Fibroblast of lung (primary cell): ENCODE results near the gene UBE2V1. TPM values are rescaled to one million over a fixed set of nuclear protein-coding genes. Genes with fewer than 3 reads are reported as not detected.
"Not testable (repeated sequence)": the region's sequence is repeated elsewhere in the genome, so short reads cannot be mapped to it uniquely, and the experiment has no call there.

Source experiments
- DNase-seq, 2 donors: peaks; one replicate each; pipeline versions ENCODE4 v3.0.0 to v3.0.0-alpha.2; 2010; ENCODE audit warnings: low read depth in 2 of 2
- H2AFZ ChIP-seq: 2 replicates; pipeline ENCODE4 v1.5.1; 2012; ENCODE audit warnings: low read length, control low read depth, inconsistent platforms
- H3K27ac ChIP-seq: 2 replicates; pipeline ENCODE4 v1.5.1; 2011; ENCODE audit warnings: low read length, control low read depth; ENCODE audit not compliant: insufficient read depth
- H3K27me3 ChIP-seq: 2 replicates; pipeline ENCODE4 v1.5.1; 2011; ENCODE audit warnings: mild to moderate bottlenecking, low read length; ENCODE audit not compliant: control insufficient read depth, insufficient read depth
- H3K36me3 ChIP-seq: 2 replicates; pipeline ENCODE4 v1.5.1; 2011; ENCODE audit warnings: low read length; ENCODE audit not compliant: control insufficient read depth, insufficient read depth
- H3K4me1 ChIP-seq: 2 replicates; pipeline ENCODE4 v1.5.1; 2011; ENCODE audit warnings: low read length; ENCODE audit not compliant: control insufficient read depth, insufficient read depth; ENCODE audit errors: extremely low read depth
- H3K4me2 ChIP-seq: 2 replicates; pipeline ENCODE4 v1.5.1; 2011; ENCODE audit warnings: low read length, control low read depth; ENCODE audit not compliant: insufficient read depth; ENCODE audit errors: extremely low read depth
- H3K4me3 ChIP-seq, 4 experiments: fragments of 200-600 bp in 1 of 4; sonication (generic) in 1 of 4; replicated peaks in 1 of 4; 2 replicates each; pipeline ENCODE4 v1.5.1; 2011 to 2016; ENCODE audit warnings: low read length in 4 of 4, low read depth in 3 of 4, mild to moderate bottlenecking in 3 of 4, control low read depth in 2 of 4, inconsistent platforms in 1 of 4, mixed read lengths in 1 of 4; ENCODE audit not compliant: insufficient read depth in 1 of 4; ENCODE audit errors: control extremely low read depth in 1 of 4
- H3K79me2 ChIP-seq: 2 replicates; pipeline ENCODE4 v1.5.1; 2012; ENCODE audit warnings: mild to moderate bottlenecking, low read length, inconsistent platforms; ENCODE audit not compliant: control insufficient read depth, insufficient read depth
- H3K9ac ChIP-seq: 2 replicates; pipeline ENCODE4 v1.5.1; 2011; ENCODE audit warnings: mild to moderate bottlenecking, low read length, control low read depth; ENCODE audit not compliant: insufficient read depth
- H3K9me3 ChIP-seq: 2 replicates; pipeline ENCODE4 v1.5.1; 2012; ENCODE audit warnings: low read depth, low read length; ENCODE audit not compliant: control insufficient read depth, insufficient read depth
- H4K20me1 ChIP-seq: 2 replicates; pipeline ENCODE4 v1.5.1; 2011; ENCODE audit warnings: low read length; ENCODE audit not compliant: control insufficient read depth, insufficient read depth; ENCODE audit errors: extremely low read depth
- EZH2 ChIP-seq: IDR thresholded peaks from 2 replicates; pipeline ENCODE4 v1.5.1; 2012; ENCODE audit warnings: low read length, control low read depth, mild to moderate bottlenecking; ENCODE audit errors: missing control alignments
- polyA plus RNA-seq, 2 donors: library from polyadenylated mRNA; depleted of rRNA in 1 of 2; stranded (reverse) in 1 of 2; unstranded in 1 of 2; fragments of >200 nt; gene quantifications; 2 replicates each; pipeline ENCODE4 v1.2.1, GENCODE V29; 2011 to 2012; ENCODE audit warnings: missing spikeins in 1 of 2
- total RNA-seq: library from RNA; depleted of rRNA; stranded (reverse); fragments of >200 nt; gene quantifications from 2 replicates; pipeline ENCODE4 v1.2.1, GENCODE V29; 2014
- TF ChIP-seq, protein P1 (sequence below), 2 donors: IDR thresholded peaks in 1 of 2; conservative IDR thresholded peaks in 1 of 2; 1 replicate in 1 of 2; 2 replicates in 1 of 2; pipeline ENCODE4 v1.5.1; 2011 to 2012; ENCODE audit warnings: low read length in 2 of 2, control low read depth in 1 of 2, inconsistent platforms in 1 of 2, low read depth in 1 of 2, mild to moderate bottlenecking in 1 of 2

Gene UBE2V1
- total and polyA plus RNA-seq, 2 donors (not counting 1 experiment from before 2014, with no cell fraction given), result 31.7 to 193 TPM

DNA sequence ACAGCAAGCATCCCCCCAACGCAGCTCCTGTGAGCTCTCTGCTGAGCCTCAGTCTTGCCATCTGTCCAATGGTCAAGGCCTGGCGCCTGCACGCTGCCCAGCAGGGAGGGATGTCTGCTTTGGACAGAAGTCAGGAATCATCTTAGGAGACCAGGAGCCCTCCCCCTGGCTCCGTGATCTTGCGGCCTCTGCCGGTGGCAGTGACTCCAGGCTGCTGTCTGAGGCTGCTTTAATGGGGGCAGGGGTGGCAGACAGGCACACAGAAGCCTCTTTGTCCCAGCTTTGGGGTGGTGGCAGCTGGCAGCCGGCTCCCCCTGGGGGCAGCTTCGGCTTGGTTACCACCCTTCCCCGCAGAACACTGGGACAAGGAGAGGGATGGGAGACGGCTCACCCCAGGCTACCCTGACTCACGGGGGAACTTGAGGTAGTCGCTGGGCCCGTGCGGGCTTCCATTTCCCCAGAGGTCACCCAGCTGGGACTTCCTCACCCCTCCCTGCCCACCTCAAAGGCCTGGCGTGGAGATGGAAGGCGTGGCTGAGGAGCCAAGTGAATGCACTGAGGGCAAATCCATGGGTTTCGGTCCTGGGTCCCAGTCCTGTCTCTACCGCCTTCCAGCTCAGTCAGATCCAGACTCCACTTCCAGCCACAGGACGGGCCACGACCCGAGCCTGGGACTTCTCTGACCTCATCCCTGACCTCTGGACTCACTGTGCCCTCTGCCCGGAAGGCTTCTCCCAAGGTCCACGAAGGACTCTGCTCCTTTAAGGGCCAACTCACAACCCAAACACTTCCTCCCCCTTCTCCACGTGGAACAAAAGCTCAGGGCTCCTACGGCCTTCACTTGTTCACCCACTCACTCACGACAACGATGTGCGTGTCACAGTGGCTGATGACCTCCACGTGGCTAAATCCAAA lies 25.8 kb upstream of the UBE2V1 start:
- H3K27me3 ChIP-seq, result no peaks in the 10 kb centered on the region
- H3K9me3 ChIP-seq, result no peaks in the 10 kb centered on the region
- H3K9ac ChIP-seq, result peak overlapping the region; percentile 10
- H3K27ac ChIP-seq, result peak overlapping the region; percentile 69
- H3K36me3 ChIP-seq, result peaks cover 18% of the 10 kb centered on the region
- peaks cover 64% of the 10 kb centered on the region for H3K79me2 ChIP-seq
- H3K4me2 ChIP-seq, result no peak overlapping the region
- H3K4me3 ChIP-seq, result no peak overlapping the region
- no peak overlapping the region for H2AFZ ChIP-seq
- peaks cover 30% of the 10 kb centered on the region for H3K4me1 ChIP-seq
- no peak for DNase-seq
- H4K20me1 ChIP-seq, result no peaks in the 10 kb centered on the region
- TF ChIP-seq EZH2, result no peak
- TF ChIP-seq, protein P1, sequence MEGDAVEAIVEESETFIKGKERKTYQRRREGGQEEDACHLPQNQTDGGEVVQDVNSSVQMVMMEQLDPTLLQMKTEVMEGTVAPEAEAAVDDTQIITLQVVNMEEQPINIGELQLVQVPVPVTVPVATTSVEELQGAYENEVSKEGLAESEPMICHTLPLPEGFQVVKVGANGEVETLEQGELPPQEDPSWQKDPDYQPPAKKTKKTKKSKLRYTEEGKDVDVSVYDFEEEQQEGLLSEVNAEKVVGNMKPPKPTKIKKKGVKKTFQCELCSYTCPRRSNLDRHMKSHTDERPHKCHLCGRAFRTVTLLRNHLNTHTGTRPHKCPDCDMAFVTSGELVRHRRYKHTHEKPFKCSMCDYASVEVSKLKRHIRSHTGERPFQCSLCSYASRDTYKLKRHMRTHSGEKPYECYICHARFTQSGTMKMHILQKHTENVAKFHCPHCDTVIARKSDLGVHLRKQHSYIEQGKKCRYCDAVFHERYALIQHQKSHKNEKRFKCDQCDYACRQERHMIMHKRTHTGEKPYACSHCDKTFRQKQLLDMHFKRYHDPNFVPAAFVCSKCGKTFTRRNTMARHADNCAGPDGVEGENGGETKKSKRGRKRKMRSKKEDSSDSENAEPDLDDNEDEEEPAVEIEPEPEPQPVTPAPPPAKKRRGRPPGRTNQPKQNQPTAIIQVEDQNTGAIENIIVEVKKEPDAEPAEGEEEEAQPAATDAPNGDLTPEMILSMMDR (conservative IDR thresholded peaks at IDR 0.05 in 1 of 2, IDR thresholded peaks at IDR 0.05 in 1 of 2; ENCODE audit: low read depth in 1 of 2, low read length in 2 of 2), result no peak

DNA sequence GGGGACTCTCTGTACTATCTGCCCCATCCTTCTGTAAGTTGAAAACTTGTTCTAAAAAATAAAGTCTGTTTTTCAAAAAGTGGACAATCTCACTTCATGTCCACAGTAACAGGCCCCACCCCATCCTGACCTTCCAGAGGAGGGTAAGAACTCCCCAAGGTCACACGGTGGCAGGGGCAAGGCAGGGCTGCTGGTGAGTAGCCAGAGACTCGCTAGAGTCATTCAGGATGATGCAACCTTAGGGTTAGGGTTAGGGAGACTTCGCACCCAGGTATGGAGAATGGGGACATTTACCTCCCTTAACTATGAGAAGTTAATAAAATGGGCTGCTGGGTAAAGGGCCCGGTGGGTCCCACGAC lies 25.1 kb upstream of the UBE2V1 start:
- no peaks in the 10 kb centered on the region for H4K20me1 ChIP-seq
- peak overlapping the region; percentile 69 for H3K27ac ChIP-seq
- no peaks in the 10 kb centered on the region for H3K9me3 ChIP-seq
- H3K4me2 ChIP-seq, result no peak overlapping the region
- H3K4me1 ChIP-seq, result peaks cover 32% of the 10 kb centered on the region
- no peak overlapping the region for H3K9ac ChIP-seq
- DNase-seq, result no peak
- TF ChIP-seq, protein P1 (conservative IDR thresholded peaks at IDR 0.05 in 1 of 2, IDR thresholded peaks at IDR 0.05 in 1 of 2; ENCODE audit: low read depth in 1 of 2, low read length in 2 of 2), result no peak
- TF ChIP-seq EZH2, result no peak
- H2AFZ ChIP-seq, result no peak overlapping the region
- H3K27me3 ChIP-seq, result no peaks in the 10 kb centered on the region
- peaks cover 63% of the 10 kb centered on the region for H3K79me2 ChIP-seq
- peaks cover 18% of the 10 kb centered on the region for H3K36me3 ChIP-seq
- no peak overlapping the region for H3K4me3 ChIP-seq

DNA sequence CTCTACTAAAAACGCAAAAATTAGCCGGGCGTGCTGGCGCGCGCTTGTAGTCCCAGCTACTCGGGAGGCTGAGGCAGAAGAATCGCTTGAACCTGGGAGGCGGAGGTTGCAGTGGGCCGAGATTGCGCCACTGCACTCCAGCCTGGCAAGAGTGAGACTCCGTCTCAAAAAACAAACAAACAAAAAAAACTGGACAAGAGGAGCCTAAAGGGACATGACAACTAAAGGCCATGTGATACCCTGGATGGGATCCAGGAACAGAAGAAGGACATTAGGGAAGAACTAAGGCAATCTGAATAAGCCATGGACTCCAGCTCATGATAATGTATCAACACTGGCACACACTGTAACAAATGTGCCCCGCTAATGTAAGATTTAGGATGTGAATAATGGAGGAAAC lies 24.8 kb upstream of the UBE2V1 start:
- Histone ChIP-seq H3K27ac (peak overlapping the region; percentile 69), H3K36me3 (peaks cover 18% of the 10 kb centered on the region), H3K4me1 (peaks cover 32% of the 10 kb centered on the region), H3K79me2 (peaks cover 62% of the 10 kb centered on the region)
- H3K4me2 ChIP-seq, H3K9ac ChIP-seq, H3K4me3 ChIP-seq, H3K27me3 ChIP-seq, H3K9me3 ChIP-seq, H2AFZ ChIP-seq, H4K20me1 ChIP-seq: not testable (repeated sequence)
- DNase-seq, result peak in 1 of 2 donors; percentile 45
